Lower lobe of right lung (tissue), 2 donors: ENCODE data around the gene PTPRG. TPM values are rescaled to one million over a fixed set of nuclear protein-coding genes. Genes with fewer than 3 reads are reported as not detected.

Experiments
- ATAC-seq, 2 donors: fragments of 200-7000 bp; cut with Tn5 transposase; one replicate each; pipeline ENCODE4 v1.9.1; 2020 to 2022; ENCODE audit warnings: mild to moderate bottlenecking in 2 of 2, moderate library complexity in 2 of 2
- DNase-seq: peaks from one replicate; pipeline ENCODE4 v3.0.0-alpha.2; 2020
- H3K27ac ChIP-seq: fragments of 200-600 bp; one replicate; pipeline ENCODE4 v1.8.0; 2022
- H3K27me3 ChIP-seq: fragments of 200-600 bp; one replicate; pipeline ENCODE4 v1.8.0; 2022; ENCODE audit warnings: low read depth
- H3K36me3 ChIP-seq: fragments of 200-600 bp; one replicate; pipeline ENCODE4 v1.8.0; 2022; ENCODE audit warnings: mild to moderate bottlenecking
- H3K4me1 ChIP-seq: fragments of 200-600 bp; one replicate; pipeline ENCODE4 v1.8.0; 2022
- H3K4me3 ChIP-seq: fragments of 200-600 bp; one replicate; pipeline ENCODE4 v1.8.0; 2022; ENCODE audit warnings: mild to moderate bottlenecking
- H3K9me3 ChIP-seq: fragments of 200-600 bp; one replicate; pipeline ENCODE4 v1.8.0; 2022
- CTCF ChIP-seq: fragments of 200-600 bp; IDR thresholded peaks from one replicate; pipeline ENCODE4 v1.8.0; 2022; ENCODE audit warnings: antibody characterized with exemption, mild to moderate bottlenecking
- intact Hi-C: fragments of 100-400 bp; cut with DNase I; formaldehyde crosslinking; loops from one replicate; pipeline ENCODE4 v1.11.0; 2022
- total RNA-seq: library from RNA; stranded (reverse); fragmentation: NEBNext Ultra II Directional; extraction: Animal tissue kit (Norgen Biotek cat#: 25700); gene quantifications from one replicate; pipeline ENCODE4 v1.2.1, GENCODE V29; 2021
- donor health status: DM: no; HTN: yes; CAD: no; lungs with severe emphysema.

The PTPRG gene
- total RNA-seq, 1 donor from 2014 or later: 67.6 TPM

- ATAC-seq: no peak
- DNase-seq: no peak
- Histone ChIP-seq H3K36me3 (no peaks in the 10 kb centered on the region), H3K27me3 (no peaks in the 10 kb centered on the region), H3K4me1 (no peaks in the 10 kb centered on the region), H3K4me3 (no peak overlapping the region), H3K9me3 (no peaks in the 10 kb centered on the region), H3K27ac (no peak overlapping the region)
- intact Hi-C loops: no loop called here
- TF ChIP-seq CTCF: no peak
Measured at GRCh38 chr3:62084558-62084957, 523.2 kb downstream of the PTPRG start.

GRCh38 chr3:62088472-62089104, 527.2 kb downstream of the PTPRG start:
- H3K36me3 ChIP-seq: no peaks in the 10 kb centered on the region
- ATAC-seq: no peak
- no peaks in the 10 kb centered on the region for H3K4me1 ChIP-seq
- H3K27me3 ChIP-seq: no peaks in the 10 kb centered on the region
- H3K4me3 ChIP-seq: no peak overlapping the region
- no peak for DNase-seq
- H3K9me3 ChIP-seq: no peaks in the 10 kb centered on the region
- TF ChIP-seq CTCF: no peak
- intact Hi-C loops: no loop called here
- no peak overlapping the region for H3K27ac ChIP-seq

GRCh38 chr3:62090066-62090465, 528.7 kb downstream of the PTPRG start:
- TF ChIP-seq CTCF: no peak
- H3K27me3 ChIP-seq: no peaks in the 10 kb centered on the region
- intact Hi-C loops: no loop called here

GRCh38 chr3:62090519-62090918, 529.1 kb downstream of the PTPRG start:
- no peak for DNase-seq
- Histone ChIP-seq H3K27ac (no peak overlapping the region), H3K4me1 (no peaks in the 10 kb centered on the region), H3K9me3 (no peaks in the 10 kb centered on the region), H3K27me3 (no peaks in the 10 kb centered on the region), H3K36me3 (no peaks in the 10 kb centered on the region), H3K4me3 (no peak overlapping the region)
- intact Hi-C loops: no loop called here
- ATAC-seq: no peak
- TF ChIP-seq CTCF: no peak

More at GRCh38 chr3:62090066-62090465, 528.7 kb downstream of the PTPRG start:
- Histone ChIP-seq H3K36me3 (no peaks in the 10 kb centered on the region), H3K9me3 (no peaks in the 10 kb centered on the region), H3K27ac (no peak overlapping the region), H3K4me3 (no peak overlapping the region), H3K4me1 (no peaks in the 10 kb centered on the region)
- no peak for ATAC-seq
- DNase-seq: no peak

- H3K36me3 ChIP-seq: no peaks in the 10 kb centered on the region
- ATAC-seq (no peak), DNase-seq (no peak)
- H3K27ac ChIP-seq: no peak overlapping the region
- intact Hi-C loops: no loop called here
- H3K4me3 ChIP-seq: no peak overlapping the region
- H3K4me1 ChIP-seq: no peaks in the 10 kb centered on the region
- no peaks in the 10 kb centered on the region for H3K27me3 ChIP-seq
- H3K9me3 ChIP-seq: no peaks in the 10 kb centered on the region
- no peak for TF ChIP-seq CTCF
Measured at GRCh38 chr3:62093025-62093424, 531.7 kb downstream of the PTPRG start.
